Measurements from ENCODE around the gene ZSCAN31. TPM values are rescaled to one million over a fixed set of nuclear protein-coding genes. Genes with fewer than 3 reads are reported as not detected.

The ZSCAN31 gene
- polyA plus RNA-seq, 1 of the 3 experiments (the other 2 are of a cell fraction): 1.9 TPM

DNA sequence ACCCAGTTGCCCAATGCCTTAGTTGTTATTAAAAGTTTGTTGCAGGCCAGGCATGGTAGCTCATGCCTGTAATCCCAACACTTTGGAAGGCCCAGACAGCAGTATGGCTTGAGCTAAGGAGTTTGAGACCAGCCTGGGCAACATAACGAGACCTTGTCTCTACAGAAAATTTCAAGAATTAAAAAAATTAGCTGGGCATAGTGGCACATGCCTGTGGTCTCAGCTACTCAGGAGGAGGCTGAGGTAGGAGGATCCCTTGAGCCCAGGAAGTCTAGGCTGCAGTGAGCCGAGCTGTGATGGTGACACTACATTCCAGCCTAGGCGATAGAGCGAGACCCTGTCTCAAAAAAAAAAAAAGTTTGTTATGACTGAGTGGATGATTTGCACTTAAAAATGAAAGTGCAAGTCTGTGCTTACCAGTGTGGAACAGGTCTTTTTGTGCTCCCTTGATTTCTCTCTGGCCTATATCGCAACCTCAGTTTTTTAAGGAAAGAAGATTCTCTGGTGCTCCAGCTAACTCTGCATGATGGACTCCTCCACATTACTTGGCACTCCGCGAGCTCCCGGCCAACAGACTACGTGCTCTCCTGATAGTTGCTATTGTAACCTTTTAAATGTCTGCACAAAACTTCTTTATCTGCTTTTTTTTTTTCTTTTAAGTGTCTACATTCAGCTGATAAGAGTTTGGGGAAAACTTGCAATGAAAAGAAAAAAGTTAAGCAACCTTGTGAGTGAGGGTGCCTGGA lies 35.9 kb upstream of the ZSCAN31 start:
- no peaks in the 10 kb centered on the region for H4K20me1 ChIP-seq (ENCODE audit: insufficient read depth)
- ChIA-PET CTCF (interaction anchor here (0.9 to 2.2 kb wide), 3 partner anchors 14 to 229 kb away, joined by 3 to 9 read pairs (median 3); no protein-coding TSS in a partner anchor), POLR2A (interaction anchor here (0.8 kb wide), 1 partner anchor 12 kb away, joined by 5 read pairs; no protein-coding TSS in a partner anchor)
- H3K36me3 ChIP-seq (replicated peaks in 1 of 2; ENCODE audit: control insufficient read depth in 1 of 2, insufficient read depth in 2 of 2, low read length in 1 of 2): peaks cover 3 to 11% of the 10 kb centered on the region in 2 experiments
- H3K4me1 ChIP-seq (ENCODE audit: control insufficient read depth in 1 of 2, insufficient read depth in 2 of 2, low read depth in 1 of 2, low read length in 1 of 2): no peaks in the 10 kb centered on the region
- H3K4me3 ChIP-seq (ENCODE audit: low read depth in 2 of 2, low read length in 1 of 2): no peak overlapping the region
- no peak overlapping the region for H3K9ac ChIP-seq
- H3K9me3 ChIP-seq: no peaks in the 10 kb centered on the region
- H3K27me3 ChIP-seq (ENCODE audit: insufficient read depth): no peaks in the 10 kb centered on the region
- TF ChIP-seq FOXJ3 (CRISPR knock-in tag; IDR thresholded peaks at IDR 0.05) (no peak), CTCF (IDR thresholded peaks at IDR 0.05) (no peak)
- peaks cover 8% of the 10 kb centered on the region for H3F3A ChIP-seq (replicated peaks; ENCODE audit: insufficient read depth)
- H3K79me2 ChIP-seq (ENCODE audit: insufficient read depth): no peaks in the 10 kb centered on the region
- no peak overlapping the region for H3K4me2 ChIP-seq
- H2AFZ ChIP-seq (ENCODE audit: low read depth): no peak overlapping the region
- 96% methylated on average over 9 of the region's 9 CpGs for WGBS (ENCODE audit: low lambda C conversion rate)
- H3K9me2 ChIP-seq: no peaks in the 10 kb centered on the region
- DNase-seq: no peak
- H3K27ac ChIP-seq (ENCODE audit: low read depth in 2 of 2, low read length in 1 of 2): no peak overlapping the region

- Histone ChIP-seq H3K27me3 (ENCODE audit: insufficient read depth) (no peaks in the 10 kb centered on the region), H3K4me2 (no peak overlapping the region), H3K79me2 (ENCODE audit: insufficient read depth) (no peaks in the 10 kb centered on the region), H3K36me3 (replicated peaks in 1 of 2; ENCODE audit: control insufficient read depth in 1 of 2, insufficient read depth in 2 of 2, low read length in 1 of 2) (peaks cover 0 to 11% of the 10 kb centered on the region in 2 experiments), H3K9ac (no peak overlapping the region), H3K9me3 (no peaks in the 10 kb centered on the region), H3K27ac (ENCODE audit: low read depth in 2 of 2, low read length in 1 of 2) (no peak overlapping the region), H3F3A (replicated peaks; ENCODE audit: insufficient read depth) (peaks cover 8% of the 10 kb centered on the region), H3K4me3 (ENCODE audit: low read depth in 2 of 2, low read length in 1 of 2) (no peak overlapping the region), H3K4me1 (ENCODE audit: control insufficient read depth in 1 of 2, insufficient read depth in 2 of 2, low read depth in 1 of 2, low read length in 1 of 2) (no peaks in the 10 kb centered on the region), H4K20me1 (ENCODE audit: insufficient read depth) (no peaks in the 10 kb centered on the region), H3K9me2 (no peaks in the 10 kb centered on the region), H2AFZ (ENCODE audit: low read depth) (no peak overlapping the region)
- DNase-seq: no peak
- ChIA-PET POLR2A (interaction anchor here (0.8 kb wide), 1 partner anchor 12 kb away, joined by 5 read pairs; no protein-coding TSS in a partner anchor), CTCF (interaction anchor here (1.0 to 2.2 kb wide), 2 partner anchors 14 to 15 kb away, joined by 3 to 9 read pairs; no protein-coding TSS in a partner anchor)
- no peak for TF ChIP-seq GATA2 (CRISPR knock-in tag; IDR thresholded peaks at IDR 0.05)
- no peak for TF ChIP-seq RCOR1 (IDR thresholded peaks at IDR 0.05; ENCODE audit: low read length)
- no peak for TF ChIP-seq YY1 (IDR thresholded peaks at IDR 0.05; ENCODE audit: low read depth)
- TF ChIP-seq FOXM1 (IDR thresholded peaks at IDR 0.05; ENCODE audit: low read depth): no peak
- TF ChIP-seq TEAD4 (IDR thresholded peaks at IDR 0.05; ENCODE audit: borderline replicate concordance, insufficient read depth): no peak
- TF ChIP-seq EP300 (IDR thresholded peaks at IDR 0.05; ENCODE audit: borderline replicate concordance in 1 of 2, low read depth in 1 of 2, low read length in 1 of 2): no peak
- TF ChIP-seq, protein P1, sequence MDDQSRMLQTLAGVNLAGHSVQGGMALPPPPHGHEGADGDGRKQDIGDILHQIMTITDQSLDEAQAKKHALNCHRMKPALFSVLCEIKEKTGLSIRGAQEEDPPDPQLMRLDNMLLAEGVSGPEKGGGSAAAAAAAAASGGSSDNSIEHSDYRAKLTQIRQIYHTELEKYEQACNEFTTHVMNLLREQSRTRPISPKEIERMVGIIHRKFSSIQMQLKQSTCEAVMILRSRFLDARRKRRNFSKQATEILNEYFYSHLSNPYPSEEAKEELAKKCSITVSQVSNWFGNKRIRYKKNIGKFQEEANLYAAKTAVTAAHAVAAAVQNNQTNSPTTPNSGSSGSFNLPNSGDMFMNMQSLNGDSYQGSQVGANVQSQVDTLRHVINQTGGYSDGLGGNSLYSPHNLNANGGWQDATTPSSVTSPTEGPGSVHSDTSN (IDR thresholded peaks at IDR 0.05): no peak
- no peak for TF ChIP-seq MXI1 (IDR thresholded peaks at IDR 0.05; ENCODE audit: low read depth, low read length)
- TF ChIP-seq, protein P2, sequence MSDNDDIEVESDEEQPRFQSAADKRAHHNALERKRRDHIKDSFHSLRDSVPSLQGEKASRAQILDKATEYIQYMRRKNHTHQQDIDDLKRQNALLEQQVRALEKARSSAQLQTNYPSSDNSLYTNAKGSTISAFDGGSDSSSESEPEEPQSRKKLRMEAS (IDR thresholded peaks at IDR 0.05; ENCODE audit: low read depth): no peak
- WGBS (ENCODE audit: low lambda C conversion rate): 79% methylated on average over 1 of the region's 1 CpG
Measured at GRCh38 chr6:28371280-28371679, 35.3 kb upstream of the ZSCAN31 start.
